DMS79 treated with DMSO at 0.1 percent for 48 hours (cell line): ENCODE results near the gene MAPK13.
"Not testable (repeated sequence)": the region's sequence is repeated elsewhere in the genome, so short reads cannot be mapped to it uniquely, and the experiment has no call there.

Source experiments
- DNase-seq: peaks from one replicate; lab custom pipeline; 2025; lab: John Stamatoyannopoulos, UW

MAPK13 gene

GRCh38 chr6:36114798-36115408, 15.4 kb upstream of the MAPK13 start:
- DNase-seq: no peak

GRCh38 chr6:36115412-36115811, 14.9 kb upstream of the MAPK13 start:
- DNase-seq: no peak

- no peak for DNase-seq
Measured at GRCh38 chr6:36116066-36116864, 14.0 kb upstream of the MAPK13 start.

- no peak for DNase-seq
Measured at GRCh38 chr6:36116943-36117342, 13.4 kb upstream of the MAPK13 start.

GRCh38 chr6:36117658-36118549, 12.4 kb upstream of the MAPK13 start:
- DNase-seq: no peak

- no peak for DNase-seq
Measured at GRCh38 chr6:36118550-36119107, 11.7 kb upstream of the MAPK13 start.

- no peak for DNase-seq
Measured at GRCh38 chr6:36119209-36119608, 11.1 kb upstream of the MAPK13 start.

GRCh38 chr6:36120018-36120417, 10.3 kb upstream of the MAPK13 start:
- DNase-seq: no peak

GRCh38 chr6:36120539-36120938, 9.8 kb upstream of the MAPK13 start:
- DNase-seq: no peak

GRCh38 chr6:36120979-36121786, 9.1 kb upstream of the MAPK13 start:
- DNase-seq: no peak

GRCh38 chr6:36121787-36122494, 8.4 kb upstream of the MAPK13 start:
- DNase-seq: no peak

- no peak for DNase-seq
Measured at GRCh38 chr6:36122495-36123269, 7.6 kb upstream of the MAPK13 start.

GRCh38 chr6:36123270-36124139, 6.8 kb upstream of the MAPK13 start:
- DNase-seq: peak; percentile 35

GRCh38 chr6:36124346-36124745, 6.0 kb upstream of the MAPK13 start:
- DNase-seq: not testable (repeated sequence)

- peak; percentile 49 for DNase-seq
Measured at GRCh38 chr6:36124881-36125280, 5.4 kb upstream of the MAPK13 start.

- no peak for DNase-seq
Measured at GRCh38 chr6:36125575-36125974, 4.7 kb upstream of the MAPK13 start.

- DNase-seq: no peak
Measured at GRCh38 chr6:36126121-36126520, 4.2 kb upstream of the MAPK13 start.

- no peak for DNase-seq
Measured at GRCh38 chr6:36126553-36127458, 3.5 kb upstream of the MAPK13 start.
